ENCODE results near the gene NXPH2.

Gene NXPH2

DNA sequence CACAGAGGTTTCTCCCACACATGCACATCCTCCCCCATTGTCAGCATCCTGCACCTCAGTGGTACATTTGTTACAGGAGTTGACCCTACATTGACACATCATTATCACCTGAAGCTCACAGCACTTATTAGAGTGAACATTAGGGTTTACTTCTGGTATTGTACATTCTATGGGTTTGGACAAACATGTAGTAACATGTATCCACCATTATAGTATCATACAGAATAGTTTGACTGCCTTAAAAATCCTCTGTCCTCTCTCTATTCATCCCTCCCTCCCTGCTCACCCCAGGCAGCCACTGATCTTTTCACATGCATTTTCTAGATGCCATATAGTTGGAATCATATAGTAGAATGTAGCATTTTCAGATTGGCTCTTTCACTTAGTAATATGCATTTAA, 53.5 kb downstream of the NXPH2 start:
- Mint-ChIP-seq H3K36me3 (no peaks in the 10 kb centered on the region), H3K27me3 (peaks cover 15% of the 10 kb centered on the region), H3K27ac (no peak overlapping the region), H3K4me1 (no peaks in the 10 kb centered on the region), H3K9me3 (peaks cover 11% of the 10 kb centered on the region), H3K4me3 (no peak overlapping the region)
- ATAC-seq, result no peak

- H3K4me1 Mint-ChIP-seq, result no peaks in the 10 kb centered on the region
- ATAC-seq, result no peak
- H3K27me3 Mint-ChIP-seq, result peaks cover 26% of the 10 kb centered on the region
- peaks cover 8% of the 10 kb centered on the region for H3K9me3 Mint-ChIP-seq
- H3K27ac Mint-ChIP-seq, result no peak overlapping the region
- H3K4me3 Mint-ChIP-seq, result no peak overlapping the region
- no peaks in the 10 kb centered on the region for H3K36me3 Mint-ChIP-seq
These were observed 55.3 kb downstream of the NXPH2 start for GRCh38 chr2:138724729-138725459.

DNA sequence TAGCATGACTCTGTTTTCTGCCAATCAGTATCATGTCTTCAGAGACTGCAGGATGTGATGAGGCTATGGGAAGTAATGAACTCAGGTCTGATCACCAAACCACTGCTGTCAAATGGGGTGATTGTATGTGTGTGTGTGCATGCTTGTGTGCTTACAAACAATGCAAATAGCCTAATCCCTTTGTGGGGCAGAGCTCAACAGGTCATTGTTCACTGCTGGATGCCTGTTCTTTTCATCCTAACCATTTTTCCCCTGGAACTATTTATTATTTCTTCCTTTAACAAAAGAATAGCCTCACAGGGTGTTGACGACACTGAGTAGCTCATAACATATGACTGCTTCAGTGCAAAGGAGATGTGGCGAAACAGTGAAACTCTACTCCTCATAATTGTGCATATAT, 55.9 kb downstream of the NXPH2 start:
- H3K4me1 Mint-ChIP-seq, result no peaks in the 10 kb centered on the region
- no peaks in the 10 kb centered on the region for H3K36me3 Mint-ChIP-seq
- H3K27me3 Mint-ChIP-seq, result peaks cover 26% of the 10 kb centered on the region
- peaks cover 5% of the 10 kb centered on the region for H3K9me3 Mint-ChIP-seq
- H3K27ac Mint-ChIP-seq, result no peak overlapping the region
- peak; percentile 45 for ATAC-seq
- H3K4me3 Mint-ChIP-seq, result no peak overlapping the region

DNA sequence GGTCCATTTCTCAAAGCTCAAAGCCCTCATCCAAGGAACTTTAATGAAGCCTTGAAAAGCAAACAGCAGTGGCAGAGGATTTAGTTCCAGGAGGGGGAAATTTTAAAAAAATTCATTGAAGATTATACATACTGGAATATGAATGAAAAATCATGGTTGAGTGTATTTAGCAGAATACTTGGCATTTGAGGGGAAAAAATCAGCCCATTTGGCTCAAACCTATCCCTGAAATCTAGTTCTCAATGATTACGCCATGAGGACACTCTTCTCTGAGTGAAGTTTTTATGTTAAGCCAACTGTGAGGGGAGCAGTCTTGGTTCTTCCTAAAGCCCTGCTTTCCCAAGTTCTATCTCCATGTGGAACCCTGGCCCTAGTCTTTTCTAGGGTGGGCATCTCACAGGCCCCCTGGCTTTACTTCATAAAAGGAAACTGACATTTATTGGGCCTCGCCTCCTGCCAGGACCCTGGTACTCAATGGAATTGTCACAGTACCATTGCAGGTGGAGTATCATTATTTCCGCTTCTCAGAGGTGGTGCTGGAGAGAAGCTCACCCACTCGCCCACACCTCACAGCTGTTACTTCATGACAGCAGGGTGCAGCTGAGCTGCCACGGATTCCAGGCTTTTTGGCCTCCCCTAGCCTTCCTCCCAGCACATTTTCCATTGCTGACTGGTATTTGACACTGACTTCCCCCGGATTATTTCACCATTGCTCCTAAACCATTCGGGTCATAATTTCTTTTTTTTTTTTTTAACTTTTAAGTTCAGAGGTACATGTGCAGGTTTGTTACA, 56.8 kb downstream of the NXPH2 start:
- H3K4me3 Mint-ChIP-seq, result no peak overlapping the region
- peak; percentile 17 for ATAC-seq
- H3K36me3 Mint-ChIP-seq, result no peaks in the 10 kb centered on the region

DNA sequence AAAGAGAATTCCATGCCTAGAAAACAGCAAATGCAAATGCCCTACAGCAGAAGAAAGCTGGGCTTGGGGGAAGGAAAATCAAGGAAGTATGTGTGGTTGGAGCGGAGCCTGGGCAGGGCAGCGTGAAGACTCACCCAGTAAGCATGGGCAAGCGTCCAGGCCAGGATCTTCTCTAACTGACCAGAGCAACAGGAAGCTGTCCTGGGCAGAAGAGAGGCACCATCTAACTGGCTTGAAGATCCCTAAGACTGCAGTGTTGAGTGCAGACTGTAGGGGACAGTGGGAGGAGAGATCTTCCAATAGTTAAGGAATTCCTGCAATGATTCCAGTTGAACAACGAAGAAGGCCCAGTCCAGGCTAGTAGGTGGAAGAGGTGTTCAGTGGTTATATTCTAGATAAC, 57.9 kb downstream of the NXPH2 start:
- no peak for ATAC-seq
- no peaks in the 10 kb centered on the region for H3K9me3 Mint-ChIP-seq

More for the DNA sequence above, 56.8 kb downstream of the NXPH2 start:
- peaks cover 26% of the 10 kb centered on the region for H3K27me3 Mint-ChIP-seq
- no peaks in the 10 kb centered on the region for H3K9me3 Mint-ChIP-seq
- no peaks in the 10 kb centered on the region for H3K4me1 Mint-ChIP-seq
- no peak overlapping the region for H3K27ac Mint-ChIP-seq

GRCh38 chr2:138720035-138720838, 60.0 kb downstream of the NXPH2 start:
- H3K27ac Mint-ChIP-seq, result no peak overlapping the region
- ATAC-seq, result no peak
- no peaks in the 10 kb centered on the region for H3K36me3 Mint-ChIP-seq
- H3K9me3 Mint-ChIP-seq, result no peaks in the 10 kb centered on the region
- H3K4me3 Mint-ChIP-seq, result no peak overlapping the region
- peaks cover 7% of the 10 kb centered on the region for H3K4me1 Mint-ChIP-seq
- peaks cover 55% of the 10 kb centered on the region for H3K27me3 Mint-ChIP-seq

More for the DNA sequence above, 57.9 kb downstream of the NXPH2 start:
- Mint-ChIP-seq H3K4me3 (no peak overlapping the region), H3K27me3 (peaks cover 37% of the 10 kb centered on the region), H3K27ac (no peak overlapping the region), H3K4me1 (peaks cover 7% of the 10 kb centered on the region), H3K36me3 (no peaks in the 10 kb centered on the region)

- no peak overlapping the region for H3K27ac Mint-ChIP-seq
- H3K9me3 Mint-ChIP-seq, result no peaks in the 10 kb centered on the region
These were observed 61.8 kb downstream of the NXPH2 start for GRCh38 chr2:138718405-138718804.

DNA sequence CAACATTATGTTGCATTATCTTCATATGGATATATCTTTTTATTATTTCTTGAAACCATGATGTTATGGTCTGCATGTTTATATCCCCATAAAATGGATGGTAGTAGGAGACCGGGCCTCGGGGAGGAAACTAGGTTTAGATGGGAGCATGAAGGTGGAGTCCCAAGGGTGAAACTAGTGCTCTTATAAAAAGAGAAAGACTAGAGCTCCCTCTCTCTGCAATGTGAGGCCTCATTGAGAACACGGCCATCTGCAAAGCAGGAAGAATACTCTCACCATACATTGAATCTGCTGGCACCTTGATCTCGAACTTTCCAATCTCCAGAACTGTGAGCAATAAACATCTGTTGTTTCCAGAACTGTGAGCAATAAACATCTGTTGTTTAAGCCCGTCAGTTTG, 64.0 kb downstream of the NXPH2 start:
- no peaks in the 10 kb centered on the region for H3K9me3 Mint-ChIP-seq
- no peak overlapping the region for H3K27ac Mint-ChIP-seq
- peaks cover 12% of the 10 kb centered on the region for H3K4me1 Mint-ChIP-seq
- H3K27me3 Mint-ChIP-seq, result peaks cover 42% of the 10 kb centered on the region
- H3K4me3 Mint-ChIP-seq, result no peak overlapping the region
- peak; percentile 49 for ATAC-seq
- H3K36me3 Mint-ChIP-seq, result no peaks in the 10 kb centered on the region

More at GRCh38 chr2:138718405-138718804, 61.8 kb downstream of the NXPH2 start:
- H3K4me1 Mint-ChIP-seq, result peaks cover 7% of the 10 kb centered on the region
- H3K27me3 Mint-ChIP-seq, result peaks cover 55% of the 10 kb centered on the region
- H3K4me3 Mint-ChIP-seq, result no peak overlapping the region
- H3K36me3 Mint-ChIP-seq, result no peaks in the 10 kb centered on the region
- no peak for ATAC-seq

DNA sequence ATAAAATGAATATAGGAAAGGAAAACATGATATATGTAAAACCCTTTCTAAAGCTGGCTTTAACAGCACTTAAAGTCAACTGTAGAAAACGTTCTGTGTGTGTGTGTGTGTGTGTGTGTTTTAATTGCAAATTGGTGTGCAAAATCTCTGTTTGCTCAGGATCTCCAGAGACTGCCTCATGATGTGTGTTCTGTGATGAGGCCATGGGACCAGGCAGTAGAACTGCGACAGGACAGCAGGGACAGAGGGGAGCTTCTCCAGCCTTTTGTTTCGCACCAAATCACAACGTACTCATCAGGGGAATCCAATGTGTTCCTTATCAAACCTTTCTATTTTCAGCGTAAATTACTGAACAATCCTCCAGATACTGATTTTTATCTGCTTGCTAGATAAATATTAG, 66.7 kb downstream of the NXPH2 start:
- ATAC-seq, result no peak
- H3K9me3 Mint-ChIP-seq, result no peaks in the 10 kb centered on the region
- H3K4me3 Mint-ChIP-seq, result no peak overlapping the region
- H3K4me1 Mint-ChIP-seq, result peaks cover 12% of the 10 kb centered on the region
- no peaks in the 10 kb centered on the region for H3K36me3 Mint-ChIP-seq
- peaks cover 29% of the 10 kb centered on the region for H3K27me3 Mint-ChIP-seq
- H3K27ac Mint-ChIP-seq, result no peak overlapping the region

DNA sequence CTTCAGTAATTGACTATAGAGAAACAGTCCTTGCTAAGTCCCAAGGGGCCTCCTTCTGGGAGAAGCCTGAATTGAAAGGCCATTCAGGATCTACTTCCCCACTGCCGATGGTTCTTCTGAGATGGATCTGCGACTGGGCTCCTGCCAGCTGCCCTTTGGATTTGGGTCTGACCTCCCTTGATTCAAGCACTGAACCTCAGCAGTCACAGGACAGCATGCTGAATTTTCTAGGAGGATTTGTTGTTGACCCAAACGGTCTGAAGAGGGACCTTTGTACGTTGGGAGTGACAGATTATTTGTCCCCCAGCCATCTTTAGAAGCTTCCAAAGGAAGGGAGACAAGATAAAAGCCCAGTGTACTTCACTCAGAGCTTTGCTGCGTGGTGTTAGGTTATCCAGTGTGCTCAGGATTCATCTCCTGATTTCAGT, 67.1 kb downstream of the NXPH2 start:
- no peaks in the 10 kb centered on the region for H3K36me3 Mint-ChIP-seq
- H3K27me3 Mint-ChIP-seq, result peaks cover 26% of the 10 kb centered on the region
- H3K27ac Mint-ChIP-seq, result no peak overlapping the region
- no peak for ATAC-seq
- no peaks in the 10 kb centered on the region for H3K9me3 Mint-ChIP-seq
- no peak overlapping the region for H3K4me3 Mint-ChIP-seq
- peaks cover 11% of the 10 kb centered on the region for H3K4me1 Mint-ChIP-seq

GRCh38 chr2:138712212-138712979, 67.8 kb downstream of the NXPH2 start:
- H3K27me3 Mint-ChIP-seq, result peaks cover 19% of the 10 kb centered on the region
- H3K9me3 Mint-ChIP-seq, result no peaks in the 10 kb centered on the region
- no peaks in the 10 kb centered on the region for H3K36me3 Mint-ChIP-seq
- peak; percentile 65 for ATAC-seq
- no peak overlapping the region for H3K27ac Mint-ChIP-seq
- peaks cover 5% of the 10 kb centered on the region for H3K4me1 Mint-ChIP-seq
- H3K4me3 Mint-ChIP-seq, result no peak overlapping the region

- Mint-ChIP-seq H3K4me3 (no peak overlapping the region), H3K27me3 (peaks cover 13% of the 10 kb centered on the region), H3K4me1 (peaks cover 5% of the 10 kb centered on the region), H3K27ac (no peak overlapping the region), H3K36me3 (no peaks in the 10 kb centered on the region), H3K9me3 (no peaks in the 10 kb centered on the region)
- ATAC-seq, result no peak
These were observed 68.4 kb downstream of the NXPH2 start for GRCh38 chr2:138711812-138712211.

DNA sequence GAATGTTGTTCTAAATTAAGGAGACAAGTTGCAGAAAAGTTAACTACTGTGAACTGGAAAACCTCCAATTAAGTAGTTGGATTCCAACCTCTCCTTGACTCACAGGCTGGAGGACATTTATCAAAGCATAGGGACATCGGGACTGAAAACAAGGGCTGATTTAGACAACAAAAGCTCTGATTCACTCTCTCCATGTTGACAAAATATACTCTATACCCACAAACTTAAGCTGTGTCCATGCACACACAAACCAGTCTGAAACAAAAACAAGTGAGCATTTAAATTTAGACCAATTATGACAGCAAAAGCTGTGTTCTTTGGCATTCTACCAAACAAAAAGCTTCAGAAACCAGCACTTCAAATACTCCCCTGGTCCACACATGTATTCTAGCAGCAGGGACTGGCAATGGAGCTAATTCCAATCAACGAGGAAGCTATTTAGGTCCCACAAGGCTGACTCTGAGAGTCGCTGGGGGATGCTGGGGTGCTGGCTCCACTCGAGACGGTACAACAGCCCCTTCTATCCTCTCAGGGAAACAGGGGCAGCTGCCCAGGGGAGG, 71.4 kb downstream of the NXPH2 start:
- Mint-ChIP-seq H3K27ac (no peak overlapping the region), H3K36me3 (no peaks in the 10 kb centered on the region), H3K4me1 (peaks cover 5% of the 10 kb centered on the region), H3K27me3 (no peaks in the 10 kb centered on the region), H3K9me3 (no peaks in the 10 kb centered on the region), H3K4me3 (no peak overlapping the region)
- ATAC-seq, result no peak

GRCh38 chr2:138707392-138708074, 72.7 kb downstream of the NXPH2 start:
- ATAC-seq, result no peak
- Mint-ChIP-seq H3K27me3 (no peaks in the 10 kb centered on the region), H3K4me1 (peaks cover 3% of the 10 kb centered on the region), H3K36me3 (no peaks in the 10 kb centered on the region), H3K9me3 (no peaks in the 10 kb centered on the region), H3K27ac (no peak overlapping the region), H3K4me3 (no peak overlapping the region)
